ENCODE data around the gene E2F6. TPM values are rescaled to one million over a fixed set of nuclear protein-coding genes. Genes with fewer than 3 reads are reported as not detected.

Gene E2F6
- total and polyA plus RNA-seq, 2 of the 8 experiments (the other 6 are each of a cell fraction or from before 2014, with no cell fraction given): 8.3 to 14.9 TPM

DNA sequence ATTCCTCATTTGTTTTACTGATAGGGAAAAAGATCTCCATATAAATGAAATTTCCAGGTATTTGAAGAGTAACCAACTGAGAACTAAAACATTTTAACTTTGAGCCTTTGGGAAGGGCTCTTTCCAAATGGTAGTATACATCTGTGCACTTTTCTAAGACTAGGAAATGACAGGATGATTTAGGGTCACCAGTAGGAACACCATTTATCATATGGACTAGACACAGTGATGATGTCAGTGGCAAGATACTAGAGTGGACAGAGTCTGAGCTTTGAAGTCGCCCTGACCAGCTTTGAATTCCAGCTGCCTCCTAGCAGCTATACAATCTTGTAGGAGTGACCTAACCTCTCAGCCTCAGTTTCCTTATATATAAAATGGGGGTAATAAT, 56.4 kb downstream of the E2F6 start (continued):
- no peak for TF ChIP-seq RBBP5 (IDR thresholded peaks at IDR 0.05; ENCODE audit: borderline replicate concordance, low read depth, low read length)
- TF ChIP-seq TCF12 (IDR thresholded peaks at IDR 0.05; ENCODE audit: low read depth, low read length): no peak
- no peak for TF ChIP-seq CEBPB (IDR thresholded peaks at IDR 0.05; ENCODE audit: low read depth, low read length)
- no peak for TF ChIP-seq CBX8 (IDR thresholded peaks at IDR 0.05; ENCODE audit: borderline replicate concordance, low read depth, low read length)

Measured in H1 (cell line).